ENCODE data around the gene SCN2A.

GRCh38 chr2:165428926-165429325, 189.7 kb downstream of the SCN2A start:
- no peak for TF ChIP-seq EZH2 (IDR thresholded peaks at IDR 0.05; ENCODE audit: low read depth)
- TF ChIP-seq, protein P1, sequence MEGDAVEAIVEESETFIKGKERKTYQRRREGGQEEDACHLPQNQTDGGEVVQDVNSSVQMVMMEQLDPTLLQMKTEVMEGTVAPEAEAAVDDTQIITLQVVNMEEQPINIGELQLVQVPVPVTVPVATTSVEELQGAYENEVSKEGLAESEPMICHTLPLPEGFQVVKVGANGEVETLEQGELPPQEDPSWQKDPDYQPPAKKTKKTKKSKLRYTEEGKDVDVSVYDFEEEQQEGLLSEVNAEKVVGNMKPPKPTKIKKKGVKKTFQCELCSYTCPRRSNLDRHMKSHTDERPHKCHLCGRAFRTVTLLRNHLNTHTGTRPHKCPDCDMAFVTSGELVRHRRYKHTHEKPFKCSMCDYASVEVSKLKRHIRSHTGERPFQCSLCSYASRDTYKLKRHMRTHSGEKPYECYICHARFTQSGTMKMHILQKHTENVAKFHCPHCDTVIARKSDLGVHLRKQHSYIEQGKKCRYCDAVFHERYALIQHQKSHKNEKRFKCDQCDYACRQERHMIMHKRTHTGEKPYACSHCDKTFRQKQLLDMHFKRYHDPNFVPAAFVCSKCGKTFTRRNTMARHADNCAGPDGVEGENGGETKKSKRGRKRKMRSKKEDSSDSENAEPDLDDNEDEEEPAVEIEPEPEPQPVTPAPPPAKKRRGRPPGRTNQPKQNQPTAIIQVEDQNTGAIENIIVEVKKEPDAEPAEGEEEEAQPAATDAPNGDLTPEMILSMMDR (conservative IDR thresholded peaks at IDR 0.05) = no peak
